NCI-H748 (cell line): ENCODE measurements around the gene ZNHIT1.

Experiments used
- DNase-seq: peaks from one replicate; lab custom pipeline; 2025; ENCODE audit not compliant: unreplicated experiment; lab: John Stamatoyannopoulos, UW

ZNHIT1 gene

DNA sequence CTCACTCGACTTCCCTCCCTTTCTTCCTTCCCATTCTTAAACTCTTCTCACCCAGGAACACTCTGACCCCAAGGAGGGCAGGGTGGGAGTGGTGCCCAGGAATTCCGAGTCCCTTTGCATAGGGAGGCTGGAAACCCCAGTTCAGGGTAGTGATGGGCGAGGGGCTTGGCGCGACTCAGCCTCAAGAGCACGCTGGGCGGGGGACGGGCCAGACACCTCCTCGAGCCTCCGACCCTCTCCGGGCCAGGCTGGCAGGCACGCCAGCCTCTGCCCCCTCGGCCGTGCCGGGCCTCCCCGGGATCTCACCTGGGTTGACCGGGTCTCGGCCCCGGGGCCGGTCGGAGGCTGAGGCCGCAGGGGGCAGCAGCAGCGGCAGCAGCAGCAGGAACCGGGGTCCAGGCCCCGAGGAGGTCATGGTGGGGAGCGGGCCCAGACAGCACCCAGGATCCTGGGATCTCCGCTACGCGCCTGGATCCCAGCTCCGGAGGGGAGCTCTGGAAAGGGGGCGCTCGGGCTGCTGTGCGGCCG is 1.0 kb upstream of the ZNHIT1 start:
- DNase-seq: no peak

DNA sequence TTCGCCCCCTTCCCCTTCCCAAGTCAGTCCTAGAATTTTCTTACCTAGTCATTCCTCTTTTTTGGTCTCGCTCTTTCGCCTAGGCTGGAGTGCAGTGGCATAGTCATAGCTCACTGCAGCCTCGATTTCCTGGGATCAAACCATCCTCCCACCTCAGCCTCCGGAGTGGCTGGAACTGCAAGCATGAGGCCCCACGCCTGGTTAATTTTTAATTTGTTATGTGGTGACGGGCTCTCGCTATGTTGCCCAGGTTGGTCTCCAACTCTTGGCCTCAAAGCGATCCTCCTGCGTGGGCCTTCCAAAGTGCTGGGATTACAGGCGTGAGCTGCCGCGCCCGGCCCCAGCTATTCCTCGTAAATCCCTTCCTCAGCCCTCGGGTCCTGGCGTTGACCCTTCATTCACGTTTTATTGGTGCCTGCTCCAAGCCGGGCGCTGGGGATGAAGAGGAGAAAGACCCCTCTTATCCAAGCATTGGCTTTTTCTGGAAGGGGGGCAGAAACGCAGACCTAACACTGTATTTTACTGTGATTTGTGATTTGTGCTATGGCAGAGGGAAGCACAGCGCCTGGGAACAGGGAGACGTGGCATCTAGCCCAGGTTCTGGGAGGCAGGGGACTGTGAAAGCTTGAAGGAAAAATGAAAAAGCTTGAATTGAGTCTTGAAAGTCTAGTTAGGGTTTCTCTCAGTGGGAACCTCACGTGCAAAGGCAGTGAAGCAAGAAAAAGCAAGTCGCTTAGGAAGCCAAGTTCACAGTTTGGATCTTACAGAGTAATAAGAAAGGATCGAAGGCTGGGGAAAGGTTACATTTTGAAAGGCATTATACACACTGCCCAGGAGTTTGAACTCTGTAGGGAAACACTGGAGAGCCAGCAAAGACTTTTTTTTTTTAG is 516 bp downstream of the ZNHIT1 start:
- no peak for DNase-seq

- DNase-seq: no peak
Measured at GRCh38 chr7:101220295-101220694, 2.3 kb downstream of the ZNHIT1 start.

GRCh38 chr7:101222275-101222830 is 4.4 kb downstream of the ZNHIT1 start:
- no peak for DNase-seq

DNA sequence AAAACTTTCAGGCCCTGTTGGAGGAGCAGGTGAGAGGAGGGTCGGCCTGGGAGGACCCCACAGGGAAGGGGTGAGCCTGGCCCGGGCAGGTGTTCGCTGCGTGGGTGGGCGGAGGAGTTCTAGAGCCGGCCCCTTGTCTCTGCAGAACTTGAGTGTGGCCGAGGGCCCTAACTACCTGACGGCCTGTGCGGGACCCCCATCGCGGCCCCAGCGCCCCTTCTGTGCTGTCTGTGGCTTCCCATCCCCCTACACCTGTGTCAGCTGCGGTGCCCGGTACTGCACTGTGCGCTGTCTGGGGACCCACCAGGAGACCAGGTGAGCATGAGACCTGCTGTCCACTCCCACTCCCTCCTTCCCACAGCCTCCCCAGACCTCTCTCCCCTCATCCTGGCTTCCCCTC is 5.6 kb downstream of the ZNHIT1 start:
- no peak for DNase-seq

GRCh38 chr7:101225650-101226049 is 7.7 kb downstream of the ZNHIT1 start:
- DNase-seq: no peak

DNA sequence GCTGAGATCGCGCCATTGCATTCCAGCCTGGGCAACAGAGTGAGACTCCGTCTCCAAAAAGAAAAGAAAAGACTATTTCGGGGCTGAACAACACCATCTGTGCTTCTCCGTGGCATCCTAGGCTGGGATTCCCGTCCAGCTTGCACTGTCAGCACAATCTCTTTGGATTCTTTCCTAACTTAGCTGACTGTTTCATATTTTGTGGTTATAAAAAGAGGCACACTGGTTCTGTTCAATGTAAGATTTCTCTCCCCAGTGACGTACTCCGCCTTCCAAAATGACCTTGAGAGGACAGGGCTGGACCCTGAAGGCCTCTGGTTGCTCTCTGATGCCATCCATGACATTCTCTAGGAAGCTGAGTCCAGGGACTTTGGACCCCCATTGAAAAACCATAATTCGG is 8.8 kb downstream of the ZNHIT1 start:
- DNase-seq: no peak

DNA sequence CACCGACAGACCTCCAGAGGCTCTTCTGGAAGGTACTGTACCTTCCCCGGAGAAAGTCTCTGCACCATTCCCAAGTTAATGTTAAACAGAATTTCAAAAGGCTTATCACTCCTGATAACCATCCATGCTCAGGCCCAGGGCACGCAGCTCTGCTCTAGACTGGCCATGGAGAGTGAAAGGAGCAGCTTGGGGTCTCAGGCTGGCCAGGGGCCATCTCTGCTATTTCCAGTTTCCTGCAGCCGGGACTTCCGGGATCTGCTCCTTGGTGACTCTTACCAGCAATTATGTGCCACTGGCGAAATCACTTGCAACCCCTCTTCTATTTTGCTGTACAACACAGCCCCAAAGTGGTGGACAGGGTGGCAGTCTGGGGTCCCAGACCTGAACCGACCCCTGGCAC is 13.7 kb downstream of the ZNHIT1 start:
- no peak for DNase-seq

DNA sequence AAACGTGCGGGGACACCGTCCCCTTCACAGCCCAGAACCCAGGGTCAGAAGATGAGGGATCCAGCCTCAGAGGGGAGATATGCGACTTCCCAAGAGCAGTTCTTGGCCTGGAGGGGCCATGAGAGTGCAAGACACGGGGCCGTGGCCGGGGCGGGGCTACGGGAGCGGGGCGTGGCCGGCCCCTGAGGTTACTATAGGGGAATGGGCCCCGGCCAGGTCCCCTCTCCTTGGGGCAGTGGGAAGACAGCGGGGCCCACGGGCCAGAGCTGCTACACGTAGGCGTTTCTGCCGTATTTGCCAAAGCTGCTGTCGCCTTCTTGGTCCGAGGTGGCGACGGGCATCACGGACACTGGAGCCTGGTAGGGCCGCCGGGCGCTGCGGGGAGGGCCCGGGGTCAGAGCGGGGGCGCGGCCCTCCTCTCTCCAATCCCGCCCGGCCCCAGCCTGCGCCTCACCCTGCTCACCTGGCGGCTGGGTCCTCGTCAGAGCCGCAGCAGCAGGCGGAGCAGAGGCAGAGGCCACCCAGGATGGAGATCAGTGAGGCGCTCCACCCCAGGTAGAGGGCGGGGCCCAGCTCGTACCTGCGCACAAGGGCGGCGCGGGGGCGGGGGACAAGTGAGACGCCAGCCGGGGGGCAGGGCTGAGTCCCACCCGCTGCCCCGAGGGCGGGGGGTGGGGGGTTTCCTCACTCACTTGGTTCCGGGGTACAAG is 14.3 kb downstream of the ZNHIT1 start:
- peak; percentile 80 for DNase-seq

DNA sequence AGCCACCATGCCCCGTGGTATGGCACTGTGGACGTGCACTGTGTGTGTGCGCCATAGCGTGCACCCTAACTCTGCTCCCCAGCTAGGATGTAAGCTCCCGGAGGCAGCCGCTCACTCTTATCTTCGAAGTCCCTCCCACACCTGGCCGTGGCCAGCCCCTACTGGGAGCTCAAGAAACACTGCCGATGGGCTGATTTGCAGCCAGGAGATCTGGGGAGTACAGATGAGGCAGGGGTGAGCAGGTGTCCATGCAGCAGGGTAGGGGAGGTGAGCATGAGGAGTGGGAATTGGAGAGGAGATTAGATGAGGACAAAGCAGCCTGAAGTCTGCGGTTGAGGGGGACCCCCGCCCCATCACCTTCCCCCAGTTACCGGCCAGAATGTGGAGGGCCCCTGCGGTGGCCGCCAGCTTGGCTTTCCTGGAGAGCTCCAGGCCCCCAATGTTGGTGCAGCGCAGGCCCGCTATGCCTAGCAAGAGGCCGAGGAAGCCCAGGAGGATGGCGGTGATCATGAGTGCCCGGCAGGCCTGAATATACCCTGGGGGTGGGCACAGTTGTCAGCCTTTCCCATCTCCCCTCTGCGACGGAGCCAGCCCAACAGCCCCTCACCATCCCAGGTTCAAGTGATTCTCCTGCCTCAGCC is 16.1 kb downstream of the ZNHIT1 start:
- DNase-seq: no peak

GRCh38 chr7:101234636-101235035 is 16.7 kb downstream of the ZNHIT1 start:
- DNase-seq: no peak

DNA sequence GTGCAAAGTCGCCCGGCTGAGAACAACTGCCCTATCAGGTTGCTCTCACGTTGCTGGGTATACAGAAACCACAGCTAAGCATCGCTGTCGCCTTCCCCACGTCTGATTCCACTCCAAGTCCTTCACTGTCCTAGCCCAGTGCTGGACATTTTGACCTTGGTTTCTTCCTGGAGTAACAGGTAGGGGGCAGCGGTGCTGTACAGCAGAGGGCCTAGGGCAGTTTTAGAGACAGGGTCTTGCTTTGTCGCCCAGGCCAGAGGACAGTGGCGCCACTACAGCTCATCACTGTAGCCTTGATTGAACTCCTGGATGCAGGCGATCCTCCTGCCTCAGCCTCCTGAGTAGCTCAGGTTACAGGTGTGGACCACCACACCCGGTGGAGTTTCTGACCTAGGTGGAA is 17.1 kb downstream of the ZNHIT1 start:
- peak; percentile 5 for DNase-seq

GRCh38 chr7:101235522-101235921 is 17.6 kb downstream of the ZNHIT1 start:
- DNase-seq: no peak

DNA sequence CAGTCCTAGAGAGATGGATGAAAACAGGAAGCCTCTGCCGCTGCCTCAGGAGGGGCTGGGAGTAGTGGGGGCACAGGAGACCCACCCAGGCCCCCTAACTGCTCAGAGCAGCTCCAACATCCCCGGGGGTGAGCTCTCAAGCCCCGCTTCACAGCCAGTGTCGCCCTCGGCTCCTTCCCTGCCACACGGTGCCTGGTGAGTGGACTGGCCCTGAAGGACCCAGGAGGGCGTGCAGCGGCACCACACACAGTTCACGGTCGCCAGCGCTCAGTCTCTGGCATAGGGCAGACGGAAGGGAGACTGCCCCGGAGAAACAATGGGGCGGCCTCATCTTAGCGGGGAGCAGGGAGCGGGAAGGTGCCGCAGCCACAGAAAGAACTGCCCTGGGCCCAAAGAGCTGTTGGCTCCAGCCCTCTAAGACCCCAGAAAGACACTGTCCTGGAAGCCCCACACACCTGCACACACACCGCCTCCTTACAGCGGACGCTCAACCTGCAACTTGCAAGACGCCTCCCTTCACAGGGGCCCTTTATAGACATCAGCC is 18.4 kb downstream of the ZNHIT1 start:
- DNase-seq: no peak

GRCh38 chr7:101237206-101238067 is 19.5 kb downstream of the ZNHIT1 start, which contains the start of gene CLDN15:
Gene CLDN15, minus strand, starts transcription at chr7:101237802. Its CDS starts 221 bp downstream, at chr7:101237581.
- no peak for DNase-seq

DNA sequence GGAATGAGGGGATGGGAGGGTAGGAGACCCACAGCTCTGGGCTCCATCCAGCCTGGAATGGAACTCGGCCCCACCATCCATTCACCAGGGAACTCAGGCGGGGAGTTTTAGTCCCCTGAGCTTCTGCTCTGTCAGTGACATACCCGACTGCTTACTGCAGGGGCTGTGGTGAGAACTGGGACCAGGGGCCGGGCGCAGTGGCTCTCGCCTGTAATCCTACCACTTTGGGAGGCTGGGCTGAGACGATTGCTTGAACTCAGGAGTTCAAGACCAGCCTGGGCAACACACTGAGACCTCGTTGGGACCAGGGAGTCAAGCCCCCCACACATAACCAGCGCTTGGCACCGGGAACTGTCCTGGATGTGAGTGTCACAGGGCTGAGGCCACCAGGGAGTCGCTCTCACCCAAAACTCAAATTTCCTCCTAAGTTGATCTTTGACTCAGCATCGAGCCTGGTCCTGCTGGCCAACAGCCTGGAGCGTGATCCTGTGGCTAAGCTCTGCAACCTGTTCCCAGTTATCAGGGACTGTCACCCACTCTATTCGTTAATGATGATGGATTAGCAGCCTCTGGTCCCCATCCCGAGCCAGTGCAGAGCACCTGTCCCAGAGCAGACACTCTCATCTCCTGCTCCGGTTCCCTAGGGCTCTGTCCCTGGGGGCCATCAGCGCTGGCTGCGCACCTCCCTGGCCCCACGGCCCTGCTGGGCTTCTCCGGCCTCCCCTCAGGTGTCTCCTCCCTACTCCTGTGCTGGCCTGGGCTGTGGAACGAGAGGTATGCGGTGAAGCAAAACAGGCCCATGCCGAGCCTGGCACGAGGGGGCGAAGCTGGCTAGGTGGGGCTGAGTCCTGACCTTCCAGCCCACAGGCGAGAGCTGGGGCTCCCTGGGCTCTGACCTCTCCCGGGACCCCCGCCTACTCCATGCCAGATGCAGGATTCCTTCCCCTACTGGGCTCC is 20.5 kb downstream of the ZNHIT1 start:
- DNase-seq: no peak

GRCh38 chr7:101239191-101239950 is 21.4 kb downstream of the ZNHIT1 start:
- DNase-seq: no peak

GRCh38 chr7:101239951-101240220 is 21.9 kb downstream of the ZNHIT1 start:
- DNase-seq: no peak
